K562 (cell line): ENCODE results near the gene PRSS57. TPM values are rescaled to one million over a fixed set of nuclear protein-coding genes. Genes with fewer than 3 reads are reported as not detected.
A peak's percentile ranks its signal among the peaks of the same experiment; 100 is the strongest.

Source experiments
- CBX1 ChIP-seq: sonication (generic); IDR thresholded peaks from 2 replicates; pipeline ENCODE4 v1.6.1; 2016; ENCODE audit warnings: antibody characterized with exemption, low read depth, mild to moderate bottlenecking
- ESRRB ChIP-seq: fragments of 250-450 bp; sonication (Bioruptor Pico); IDR thresholded peaks from 2 replicates; pipeline ENCODE4 v1.5.0; 2020; ENCODE audit warnings: mild to moderate bottlenecking, moderate library complexity, borderline replicate concordance
- OTX1 ChIP-seq: fragments of 450-650 bp; formaldehyde crosslinking; IDR thresholded peaks from 2 replicates; pipeline ENCODE4 v1.4.0; 2022; ENCODE audit warnings: mild to moderate bottlenecking
- POU5F1 ChIP-seq: fragments of 150-350 bp; IDR thresholded peaks from 2 replicates; pipeline ENCODE4 v1.6.1; 2014; ENCODE audit warnings: borderline replicate concordance, low read length, low read depth, mild to moderate bottlenecking; ENCODE audit not compliant: partially characterized antibody
- SAP30 ChIP-seq: fragments of 200-600 bp; sonication (generic); IDR thresholded peaks from 2 replicates; pipeline ENCODE4 v1.6.1; 2012; ENCODE audit warnings: borderline replicate concordance, low read depth, mild to moderate bottlenecking, moderate library complexity, low read length, control low read depth, inconsistent platforms; ENCODE audit not compliant: insufficient read depth, poor library complexity, severe bottlenecking
- SNRNP70 ChIP-seq: fragments of 200-400 bp; formaldehyde crosslinking; optimal IDR thresholded peaks from 2 replicates; pipeline ENCODE3; 2017; ENCODE audit warnings: low read depth, low read length
- ZBTB7A ChIP-seq: IDR thresholded peaks from 2 replicates; pipeline ENCODE4 v1.6.1; 2011; ENCODE audit warnings: low read depth, mild to moderate bottlenecking, low read length, moderate library complexity, borderline replicate concordance; ENCODE audit not compliant: control insufficient read depth
- ZNF584 ChIP-seq: fragments of 200-800 bp; sonication (Bioruptor generic); IDR thresholded peaks from 2 replicates; pipeline ENCODE4 v1.6.1; 2016; ENCODE audit warnings: low read depth, mild to moderate bottlenecking, missing genetic modification characterization, missing compliant biosample characterization
- polyA plus RNA-seq, 8 experiments: library from polyadenylated mRNA; depleted of rRNA in 4 of 8; stranded (reverse) in 5 of 8; unstranded in 3 of 8; fragments of >200 nt; fragmentation: Nextera tagmentation in 2 of 8; fragmentation: Illumina TruSeq in 1 of 8; extraction: Ambion mirVana in 2 of 8; extraction: Trizol in 1 of 8; gene quantifications; 2 replicates each; pipeline versions ENCODE4 v1.2.1 to v1.2.3, GENCODE V29; 2011 to 2014; ENCODE audit warnings: inconsistent platforms in 1 of 8, missing spikeins in 1 of 8
- total RNA-seq, 7 experiments: library from RNA; depleted of rRNA in 6 of 7; stranded (reverse); fragments of >200 nt in 6 of 7; fragmentation: Illumina TruSeq in 2 of 7; extraction: Trizol in 2 of 7; gene quantifications; 2 replicates each; pipeline versions ENCODE4 v1.2.1 to v1.2.3, GENCODE V29; 2011 to 2021; ENCODE audit warnings: low replicate concordance in 1 of 7
- TF ChIP-seq, protein P1 (sequence below): fragments of 250-450 bp; sonication (Bioruptor Pico); IDR thresholded peaks from 2 replicates; pipeline ENCODE4 v1.4.0; 2020
- TF ChIP-seq, protein P2 (sequence below): fragments of 450-650 bp; IDR thresholded peaks from 2 replicates; pipeline ENCODE4 v1.7.1; 2018; ENCODE audit warnings: mild to moderate bottlenecking, low read depth; ENCODE audit not compliant: partially characterized antibody
- TF ChIP-seq, protein P3 (sequence below), 3 experiments: fragments of 200-800 bp in 1 of 3; fragments of 250-450 bp in 1 of 3; fragments of 450-650 bp in 1 of 3; sonication (Bioruptor Pico) in 1 of 3; sonication (Bioruptor generic) in 1 of 3; formaldehyde crosslinking in 1 of 3; IDR thresholded peaks; 2 replicates each; pipeline versions ENCODE4 v1.6.1 to v1.8.0; 2016 to 2022; ENCODE audit warnings: mild to moderate bottlenecking in 2 of 3, missing genetic modification characterization in 2 of 3, missing compliant biosample characterization in 1 of 3, moderate library complexity in 1 of 3
- TF ChIP-seq, protein P4 (sequence below): fragments of 250-450 bp; sonication (Bioruptor Pico); IDR thresholded peaks from 2 replicates; pipeline ENCODE4 v1.4.0; 2020; ENCODE audit warnings: mild to moderate bottlenecking, moderate library complexity
- TF ChIP-seq, protein P5 (sequence below): fragments of 450-650 bp; formaldehyde crosslinking; IDR thresholded peaks from 2 replicates; pipeline ENCODE4 v1.4.0; 2020; ENCODE audit warnings: mild to moderate bottlenecking, moderate library complexity

Gene PRSS57
- total and polyA plus RNA-seq, 9 of the 15 experiments (the other 6 are each of a cell fraction or from before 2014, with no cell fraction given) = 0.06 to 2.5 (median 1.3) TPM; not detected in 3

DNA sequence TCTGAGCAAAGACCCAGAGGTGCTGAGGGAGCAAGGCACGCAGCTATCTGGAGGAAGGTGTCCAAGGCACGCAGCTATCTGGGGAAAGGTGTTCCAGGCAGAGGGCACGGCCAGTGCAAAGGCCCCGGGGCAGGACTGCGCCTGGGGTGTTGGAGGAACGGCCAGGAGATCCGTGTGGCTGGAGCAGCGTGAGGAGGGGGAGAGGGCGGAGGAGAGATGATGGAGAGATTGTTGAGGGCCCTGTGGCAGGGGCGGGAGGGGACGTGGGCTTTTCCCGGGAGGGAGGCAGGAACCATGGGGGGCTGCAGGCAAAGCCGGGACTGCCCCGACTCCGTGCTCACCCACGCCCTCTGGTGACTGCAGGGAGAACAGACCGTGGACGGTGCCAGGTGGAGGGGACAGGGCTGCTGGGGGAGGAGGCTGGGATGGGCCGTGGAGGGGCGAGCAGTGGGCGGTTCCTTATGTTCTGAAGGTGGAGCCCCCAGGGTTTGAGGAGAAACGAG lies 42.4 kb upstream of the PRSS57 start (continued):
- TF ChIP-seq, protein P1, sequence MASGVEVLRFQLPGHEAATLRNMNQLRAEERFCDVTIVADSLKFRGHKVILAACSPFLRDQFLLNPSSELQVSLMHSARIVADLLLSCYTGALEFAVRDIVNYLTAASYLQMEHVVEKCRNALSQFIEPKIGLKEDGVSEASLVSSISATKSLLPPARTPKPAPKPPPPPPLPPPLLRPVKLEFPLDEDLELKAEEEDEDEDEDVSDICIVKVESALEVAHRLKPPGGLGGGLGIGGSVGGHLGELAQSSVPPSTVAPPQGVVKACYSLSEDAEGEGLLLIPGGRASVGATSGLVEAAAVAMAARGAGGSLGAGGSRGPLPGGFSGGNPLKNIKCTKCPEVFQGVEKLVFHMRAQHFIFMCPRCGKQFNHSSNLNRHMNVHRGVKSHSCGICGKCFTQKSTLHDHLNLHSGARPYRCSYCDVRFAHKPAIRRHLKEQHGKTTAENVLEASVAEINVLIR (CRISPR knock-in tag) = no peak
- TF ChIP-seq SNRNP70 = no peak
- no peak for TF ChIP-seq SAP30
- TF ChIP-seq, protein P2, sequence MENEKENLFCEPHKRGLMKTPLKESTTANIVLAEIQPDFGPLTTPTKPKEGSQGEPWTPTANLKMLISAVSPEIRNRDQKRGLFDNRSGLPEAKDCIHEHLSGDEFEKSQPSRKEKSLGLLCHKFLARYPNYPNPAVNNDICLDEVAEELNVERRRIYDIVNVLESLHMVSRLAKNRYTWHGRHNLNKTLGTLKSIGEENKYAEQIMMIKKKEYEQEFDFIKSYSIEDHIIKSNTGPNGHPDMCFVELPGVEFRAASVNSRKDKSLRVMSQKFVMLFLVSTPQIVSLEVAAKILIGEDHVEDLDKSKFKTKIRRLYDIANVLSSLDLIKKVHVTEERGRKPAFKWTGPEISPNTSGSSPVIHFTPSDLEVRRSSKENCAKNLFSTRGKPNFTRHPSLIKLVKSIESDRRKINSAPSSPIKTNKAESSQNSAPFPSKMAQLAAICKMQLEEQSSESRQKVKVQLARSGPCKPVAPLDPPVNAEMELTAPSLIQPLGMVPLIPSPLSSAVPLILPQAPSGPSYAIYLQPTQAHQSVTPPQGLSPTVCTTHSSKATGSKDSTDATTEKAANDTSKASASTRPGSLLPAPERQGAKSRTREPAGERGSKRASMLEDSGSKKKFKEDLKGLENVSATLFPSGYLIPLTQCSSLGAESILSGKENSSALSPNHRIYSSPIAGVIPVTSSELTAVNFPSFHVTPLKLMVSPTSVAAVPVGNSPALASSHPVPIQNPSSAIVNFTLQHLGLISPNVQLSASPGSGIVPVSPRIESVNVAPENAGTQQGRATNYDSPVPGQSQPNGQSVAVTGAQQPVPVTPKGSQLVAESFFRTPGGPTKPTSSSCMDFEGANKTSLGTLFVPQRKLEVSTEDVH = no peak
- TF ChIP-seq ZBTB7A = peak; percentile 78; the same call in 1 of the 2 replicates
- TF ChIP-seq, protein P3, sequence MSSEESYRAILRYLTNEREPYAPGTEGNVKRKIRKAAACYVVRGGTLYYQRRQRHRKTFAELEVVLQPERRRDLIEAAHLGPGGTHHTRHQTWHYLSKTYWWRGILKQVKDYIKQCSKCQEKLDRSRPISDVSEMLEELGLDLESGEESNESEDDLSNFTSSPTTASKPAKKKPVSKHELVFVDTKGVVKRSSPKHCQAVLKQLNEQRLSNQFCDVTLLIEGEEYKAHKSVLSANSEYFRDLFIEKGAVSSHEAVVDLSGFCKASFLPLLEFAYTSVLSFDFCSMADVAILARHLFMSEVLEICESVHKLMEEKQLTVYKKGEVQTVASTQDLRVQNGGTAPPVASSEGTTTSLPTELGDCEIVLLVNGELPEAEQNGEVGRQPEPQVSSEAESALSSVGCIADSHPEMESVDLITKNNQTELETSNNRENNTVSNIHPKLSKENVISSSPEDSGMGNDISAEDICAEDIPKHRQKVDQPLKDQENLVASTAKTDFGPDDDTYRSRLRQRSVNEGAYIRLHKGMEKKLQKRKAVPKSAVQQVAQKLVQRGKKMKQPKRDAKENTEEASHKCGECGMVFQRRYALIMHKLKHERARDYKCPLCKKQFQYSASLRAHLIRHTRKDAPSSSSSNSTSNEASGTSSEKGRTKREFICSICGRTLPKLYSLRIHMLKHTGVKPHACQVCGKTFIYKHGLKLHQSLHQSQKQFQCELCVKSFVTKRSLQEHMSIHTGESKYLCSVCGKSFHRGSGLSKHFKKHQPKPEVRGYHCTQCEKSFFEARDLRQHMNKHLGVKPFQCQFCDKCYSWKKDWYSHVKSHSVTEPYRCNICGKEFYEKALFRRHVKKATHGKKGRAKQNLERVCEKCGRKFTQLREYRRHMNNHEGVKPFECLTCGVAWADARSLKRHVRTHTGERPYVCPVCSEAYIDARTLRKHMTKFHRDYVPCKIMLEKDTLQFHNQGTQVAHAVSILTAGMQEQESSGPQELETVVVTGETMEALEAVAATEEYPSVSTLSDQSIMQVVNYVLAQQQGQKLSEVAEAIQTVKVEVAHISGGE (CRISPR knock-in tag; IDR thresholded peaks at IDR 0.05) = no peak
- no peak for TF ChIP-seq ESRRB (CRISPR knock-in tag)
- no peak for TF ChIP-seq OTX1 (CRISPR knock-in tag)
- TF ChIP-seq, protein P4, sequence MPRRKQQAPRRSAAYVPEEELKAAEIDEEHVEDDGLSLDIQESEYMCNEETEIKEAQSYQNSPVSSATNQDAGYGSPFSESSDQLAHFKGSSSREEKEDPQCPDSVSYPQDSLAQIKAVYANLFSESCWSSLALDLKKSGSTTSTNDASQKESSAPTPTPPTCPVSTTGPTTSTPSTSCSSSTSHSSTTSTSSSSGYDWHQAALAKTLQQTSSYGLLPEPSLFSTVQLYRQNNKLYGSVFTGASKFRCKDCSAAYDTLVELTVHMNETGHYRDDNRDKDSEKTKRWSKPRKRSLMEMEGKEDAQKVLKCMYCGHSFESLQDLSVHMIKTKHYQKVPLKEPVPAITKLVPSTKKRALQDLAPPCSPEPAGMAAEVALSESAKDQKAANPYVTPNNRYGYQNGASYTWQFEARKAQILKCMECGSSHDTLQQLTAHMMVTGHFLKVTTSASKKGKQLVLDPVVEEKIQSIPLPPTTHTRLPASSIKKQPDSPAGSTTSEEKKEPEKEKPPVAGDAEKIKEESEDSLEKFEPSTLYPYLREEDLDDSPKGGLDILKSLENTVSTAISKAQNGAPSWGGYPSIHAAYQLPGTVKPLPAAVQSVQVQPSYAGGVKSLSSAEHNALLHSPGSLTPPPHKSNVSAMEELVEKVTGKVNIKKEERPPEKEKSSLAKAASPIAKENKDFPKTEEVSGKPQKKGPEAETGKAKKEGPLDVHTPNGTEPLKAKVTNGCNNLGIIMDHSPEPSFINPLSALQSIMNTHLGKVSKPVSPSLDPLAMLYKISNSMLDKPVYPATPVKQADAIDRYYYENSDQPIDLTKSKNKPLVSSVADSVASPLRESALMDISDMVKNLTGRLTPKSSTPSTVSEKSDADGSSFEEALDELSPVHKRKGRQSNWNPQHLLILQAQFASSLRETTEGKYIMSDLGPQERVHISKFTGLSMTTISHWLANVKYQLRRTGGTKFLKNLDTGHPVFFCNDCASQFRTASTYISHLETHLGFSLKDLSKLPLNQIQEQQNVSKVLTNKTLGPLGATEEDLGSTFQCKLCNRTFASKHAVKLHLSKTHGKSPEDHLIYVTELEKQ (CRISPR knock-in tag) = no peak
- TF ChIP-seq POU5F1 = no peak
- TF ChIP-seq CBX1 = 0 out of 2 replicates have a peak, but pooled peaks have one; percentile 54
- TF ChIP-seq ZNF584 (CRISPR knock-in tag) = no peak
- TF ChIP-seq, protein P5, sequence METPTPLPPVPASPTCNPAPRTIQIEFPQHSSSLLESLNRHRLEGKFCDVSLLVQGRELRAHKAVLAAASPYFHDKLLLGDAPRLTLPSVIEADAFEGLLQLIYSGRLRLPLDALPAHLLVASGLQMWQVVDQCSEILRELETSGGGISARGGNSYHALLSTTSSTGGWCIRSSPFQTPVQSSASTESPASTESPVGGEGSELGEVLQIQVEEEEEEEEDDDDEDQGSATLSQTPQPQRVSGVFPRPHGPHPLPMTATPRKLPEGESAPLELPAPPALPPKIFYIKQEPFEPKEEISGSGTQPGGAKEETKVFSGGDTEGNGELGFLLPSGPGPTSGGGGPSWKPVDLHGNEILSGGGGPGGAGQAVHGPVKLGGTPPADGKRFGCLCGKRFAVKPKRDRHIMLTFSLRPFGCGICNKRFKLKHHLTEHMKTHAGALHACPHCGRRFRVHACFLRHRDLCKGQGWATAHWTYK (CRISPR knock-in tag) = no peak
